Neural cell (in vitro differentiated cells): ENCODE results near the gene RASAL2. TPM values are rescaled to one million over a fixed set of nuclear protein-coding genes. Genes with fewer than 3 reads are reported as not detected.

ENCODE experiments used
- H2AFZ ChIP-seq: fragments of 200-600, 300-800 bp; sonication (generic), shearing (Covaris generic); 2 replicates; pipeline ENCODE4 v1.6.0; 2014; ENCODE audit warnings: low read depth, mild to moderate bottlenecking, antibody characterized with exemption, low read length, moderate library complexity
- H3F3A ChIP-seq: fragments of 200-600 bp; shearing (Covaris generic); 2 replicates; pipeline ENCODE4 v1.6.1; 2016; ENCODE audit warnings: mild to moderate bottlenecking, moderate library complexity, mixed read lengths, antibody characterized with exemption, low read length; ENCODE audit not compliant: insufficient read depth, poor library complexity, severe bottlenecking
- H3K27ac ChIP-seq: fragments of 200-600, 300-800 bp; sonication (generic), shearing (Covaris generic); 2 replicates; pipeline ENCODE4 v1.5.1; 2014; ENCODE audit warnings: mild to moderate bottlenecking, low read length, moderate library complexity
- H3K27me3 ChIP-seq: fragments of 300-800, 200-600 bp; sonication (generic), shearing (Covaris generic); 2 replicates; pipeline ENCODE4 v1.6.0; 2014; ENCODE audit warnings: mild to moderate bottlenecking, low read depth, low read length, moderate library complexity; ENCODE audit not compliant: insufficient read depth
- H3K36me3 ChIP-seq: fragments of 300-800, 200-600 bp; sonication (generic), shearing (Covaris generic); 2 replicates; pipeline ENCODE4 v1.5.1; 2014; ENCODE audit warnings: mild to moderate bottlenecking, antibody characterized with exemption, low read length, moderate library complexity; ENCODE audit not compliant: insufficient read depth
- H3K4me2 ChIP-seq: fragments of 300-800, 200-600 bp; sonication (generic), shearing (Covaris generic); 2 replicates; pipeline ENCODE4 v1.6.0; 2014; ENCODE audit warnings: mild to moderate bottlenecking, low read length
- H3K4me3 ChIP-seq: fragments of 300-800, 200-600 bp; sonication (generic), shearing (Covaris generic); 2 replicates; pipeline ENCODE4 v1.5.1; 2014; ENCODE audit warnings: mild to moderate bottlenecking, low read length, moderate library complexity
- H3K79me2 ChIP-seq: fragments of 200-600 bp; shearing (Covaris generic); replicated peaks from 2 replicates; pipeline ENCODE4 v1.6.0; 2014; ENCODE audit warnings: mild to moderate bottlenecking, low read length, moderate library complexity; ENCODE audit not compliant: insufficient read depth
- H3K9ac ChIP-seq: fragments of 300-800, 200-600 bp; sonication (generic), shearing (Covaris generic); 2 replicates; pipeline ENCODE4 v1.6.1; 2016; ENCODE audit warnings: mild to moderate bottlenecking, low read length, mixed read lengths
- H3K9me2 ChIP-seq: fragments of 200-600 bp; shearing (Covaris generic); 2 replicates; pipeline ENCODE4 v1.6.1; 2016; ENCODE audit warnings: mild to moderate bottlenecking, low read length, mixed read lengths; ENCODE audit not compliant: insufficient read depth
- H3K9me3 ChIP-seq: fragments of 200-600, 300-800 bp; sonication (generic), shearing (Covaris generic); 2 replicates; pipeline ENCODE4 v1.6.1; 2016; ENCODE audit warnings: mild to moderate bottlenecking, mixed run types, low read length, moderate library complexity, mixed read lengths
- H4K20me1 ChIP-seq: fragments of 200-600 bp; shearing (Covaris generic); 2 replicates; pipeline ENCODE4 v1.6.1; 2016; ENCODE audit warnings: mild to moderate bottlenecking, mixed run types; ENCODE audit not compliant: insufficient read depth
- EP300 ChIP-seq: fragments of 450-650 bp; conservative IDR thresholded peaks from 2 replicates; pipeline ENCODE4 v1.6.1; 2014; ENCODE audit warnings: antibody characterized with exemption, mild to moderate bottlenecking, moderate library complexity; ENCODE audit not compliant: poor library complexity, severe bottlenecking
- EZH2 ChIP-seq: fragments of 200-600, 300-800 bp; shearing (Covaris generic), sonication (generic); IDR thresholded peaks from 2 replicates; pipeline ENCODE4 v1.6.1; 2014; ENCODE audit warnings: antibody characterized with exemption, low read length, borderline replicate concordance, mild to moderate bottlenecking; ENCODE audit not compliant: insufficient read depth, poor library complexity, severe bottlenecking
- MXI1 ChIP-seq: fragments of 450-650 bp; conservative IDR thresholded peaks from 2 replicates; pipeline ENCODE4 v1.6.1; 2014; ENCODE audit warnings: antibody characterized with exemption, mild to moderate bottlenecking; ENCODE audit not compliant: poor library complexity, severe bottlenecking
- POLR2AphosphoS5 ChIP-seq: IDR thresholded peaks from 2 replicates; pipeline ENCODE4 v1.6.1; 2012
- RAD21 ChIP-seq: fragments of 450-650 bp; conservative IDR thresholded peaks from 2 replicates; pipeline ENCODE4 v1.6.1; 2014; ENCODE audit warnings: antibody characterized with exemption, mild to moderate bottlenecking, moderate library complexity
- REST ChIP-seq: IDR thresholded peaks from 2 replicates; pipeline ENCODE4 v1.6.1; 2012; ENCODE audit warnings: borderline replicate concordance
- SMC3 ChIP-seq: fragments of 450-650 bp; conservative IDR thresholded peaks from 2 replicates; pipeline ENCODE4 v1.6.1; 2014; ENCODE audit warnings: antibody characterized with exemption, mild to moderate bottlenecking, moderate library complexity; ENCODE audit not compliant: poor library complexity
- TAF1 ChIP-seq: IDR thresholded peaks from 2 replicates; pipeline ENCODE4 v1.6.1; 2012; ENCODE audit warnings: low read depth
- polyA plus RNA-seq: library from polyadenylated mRNA; depleted of rRNA; stranded (reverse); fragments of >200 nt; gene quantifications from 2 replicates; pipeline ENCODE4 v1.2.3, GENCODE V29; 2014
- TF ChIP-seq, protein P1 (sequence below): fragments of 450-650 bp; IDR thresholded peaks from 2 replicates; pipeline ENCODE4 v1.5.1; 2014; ENCODE audit warnings: antibody characterized with exemption, mild to moderate bottlenecking, moderate library complexity; ENCODE audit not compliant: poor library complexity, severe bottlenecking

The RASAL2 gene
- polyA plus RNA-seq, 1 donor from 2014 or later, result 73.3 TPM

DNA sequence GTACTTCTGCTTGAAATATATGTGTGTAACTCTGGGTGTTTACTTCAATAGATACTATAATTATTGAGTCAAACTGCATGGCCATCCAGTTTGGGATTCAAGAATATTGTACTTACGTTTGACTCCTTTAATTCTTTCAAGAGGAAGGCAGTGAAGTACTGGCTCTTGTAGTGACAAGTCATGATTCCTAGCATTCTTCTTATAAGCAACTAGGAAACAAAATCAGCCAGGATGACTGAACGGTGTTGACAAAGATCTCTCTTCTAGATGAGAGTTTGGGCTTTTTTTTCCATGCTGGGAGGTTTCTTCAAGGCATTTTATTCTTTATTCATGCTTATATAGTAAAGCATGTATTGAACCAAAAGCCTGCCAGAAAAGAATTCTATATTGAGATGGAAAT lies 344.5 kb downstream of the RASAL2 start:
- TF ChIP-seq REST (no peak), EZH2 (no peak), SMC3 (no peak), MXI1 (no peak), RAD21 (no peak), POLR2AphosphoS5 (no peak), EP300 (no peak), TAF1 (no peak)
- TF ChIP-seq, protein P1, sequence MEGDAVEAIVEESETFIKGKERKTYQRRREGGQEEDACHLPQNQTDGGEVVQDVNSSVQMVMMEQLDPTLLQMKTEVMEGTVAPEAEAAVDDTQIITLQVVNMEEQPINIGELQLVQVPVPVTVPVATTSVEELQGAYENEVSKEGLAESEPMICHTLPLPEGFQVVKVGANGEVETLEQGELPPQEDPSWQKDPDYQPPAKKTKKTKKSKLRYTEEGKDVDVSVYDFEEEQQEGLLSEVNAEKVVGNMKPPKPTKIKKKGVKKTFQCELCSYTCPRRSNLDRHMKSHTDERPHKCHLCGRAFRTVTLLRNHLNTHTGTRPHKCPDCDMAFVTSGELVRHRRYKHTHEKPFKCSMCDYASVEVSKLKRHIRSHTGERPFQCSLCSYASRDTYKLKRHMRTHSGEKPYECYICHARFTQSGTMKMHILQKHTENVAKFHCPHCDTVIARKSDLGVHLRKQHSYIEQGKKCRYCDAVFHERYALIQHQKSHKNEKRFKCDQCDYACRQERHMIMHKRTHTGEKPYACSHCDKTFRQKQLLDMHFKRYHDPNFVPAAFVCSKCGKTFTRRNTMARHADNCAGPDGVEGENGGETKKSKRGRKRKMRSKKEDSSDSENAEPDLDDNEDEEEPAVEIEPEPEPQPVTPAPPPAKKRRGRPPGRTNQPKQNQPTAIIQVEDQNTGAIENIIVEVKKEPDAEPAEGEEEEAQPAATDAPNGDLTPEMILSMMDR, result no peak
- H3K27me3 ChIP-seq, result no peaks in the 10 kb centered on the region
- H3K79me2 ChIP-seq, result no peaks in the 10 kb centered on the region
- H3K4me3 ChIP-seq, result no peak overlapping the region
- no peaks in the 10 kb centered on the region for H4K20me1 ChIP-seq
- no peak overlapping the region for H3K27ac ChIP-seq
- no peak overlapping the region for H3K4me2 ChIP-seq
- no peak overlapping the region for H3K9ac ChIP-seq
- H3K9me2 ChIP-seq, result no peaks in the 10 kb centered on the region
- no peak overlapping the region for H2AFZ ChIP-seq
- H3K9me3 ChIP-seq, result no peaks in the 10 kb centered on the region
- H3K36me3 ChIP-seq, result peaks cover 19% of the 10 kb centered on the region
- no peaks in the 10 kb centered on the region for H3F3A ChIP-seq

GRCh38 chr1:178442925-178443324 lies 349.0 kb downstream of the RASAL2 start:
- Histone ChIP-seq H3K9me2 (no peaks in the 10 kb centered on the region), H2AFZ (no peak overlapping the region), H3K36me3 (peaks cover 29% of the 10 kb centered on the region)

More at GRCh38 chr1:178442925-178443324, 349.0 kb downstream of the RASAL2 start:
- H3K79me2 ChIP-seq, result no peaks in the 10 kb centered on the region
- H3K27ac ChIP-seq, result no peak overlapping the region
- TF ChIP-seq SMC3 (no peak), REST (no peak), EZH2 (no peak), TAF1 (no peak), RAD21 (no peak), POLR2AphosphoS5 (no peak), EP300 (no peak), MXI1 (no peak)
- TF ChIP-seq, protein P1, result no peak
- no peaks in the 10 kb centered on the region for H3F3A ChIP-seq
- H3K4me2 ChIP-seq, result no peak overlapping the region
- H3K4me3 ChIP-seq, result no peak overlapping the region
- no peaks in the 10 kb centered on the region for H3K27me3 ChIP-seq
- no peaks in the 10 kb centered on the region for H4K20me1 ChIP-seq
- H3K9ac ChIP-seq, result no peak overlapping the region
- no peaks in the 10 kb centered on the region for H3K9me3 ChIP-seq
